Skin of body (tissue), 2 donors: Measurements from ENCODE around the gene DCST2. TPM values are rescaled to one million over a fixed set of nuclear protein-coding genes. Genes with fewer than 3 reads are reported as not detected.
"Not testable (repeated sequence)": the region's sequence is repeated elsewhere in the genome, so short reads cannot be mapped to it uniquely, and the experiment has no call there.

Experiments used
- DNase-seq: peaks from one replicate; lab custom pipeline; 2025; lab: John Stamatoyannopoulos, UW
- total RNA-seq: library from RNA; depleted of rRNA; stranded (reverse); fragments of >200 nt; gene quantifications from one replicate; pipeline ENCODE4 v1.2.3, GENCODE V29; 2014

DCST2 gene
- total RNA-seq, 1 donor from 2014 or later = 0.49 TPM

- peak; percentile 71 for DNase-seq
Observed at GRCh38 chr1:154998818-154999570, 34.6 kb downstream of the DCST2 start.

DNA sequence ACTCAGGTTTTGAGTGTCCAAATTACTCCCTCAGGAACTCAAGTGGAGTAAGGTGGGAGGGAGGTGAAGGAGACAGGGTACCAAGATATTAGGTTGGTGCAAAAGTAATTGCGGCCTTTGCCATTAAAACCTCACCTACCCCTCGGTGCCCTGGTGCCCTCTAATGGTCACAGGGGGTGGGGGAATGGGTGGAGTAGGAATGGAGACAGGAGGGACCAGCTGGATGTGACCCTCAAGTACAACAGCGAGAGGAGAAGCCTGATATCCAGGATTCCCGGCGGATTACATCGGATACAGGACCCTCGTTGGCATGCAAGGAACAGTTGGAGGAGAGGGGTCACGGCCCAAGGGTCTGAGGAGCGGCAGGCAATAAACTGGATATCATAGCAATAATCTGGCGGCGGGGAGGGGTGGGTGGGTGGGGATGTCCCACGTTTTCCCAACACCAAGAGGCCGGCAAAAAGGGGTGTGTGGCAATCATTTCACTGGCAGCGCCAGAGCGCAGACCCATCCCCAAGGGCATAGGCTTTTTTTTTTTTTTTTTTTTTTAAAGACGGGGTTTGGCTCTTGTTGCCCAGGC, 35.3 kb downstream of the DCST2 start:
- DNase-seq = no peak

DNA sequence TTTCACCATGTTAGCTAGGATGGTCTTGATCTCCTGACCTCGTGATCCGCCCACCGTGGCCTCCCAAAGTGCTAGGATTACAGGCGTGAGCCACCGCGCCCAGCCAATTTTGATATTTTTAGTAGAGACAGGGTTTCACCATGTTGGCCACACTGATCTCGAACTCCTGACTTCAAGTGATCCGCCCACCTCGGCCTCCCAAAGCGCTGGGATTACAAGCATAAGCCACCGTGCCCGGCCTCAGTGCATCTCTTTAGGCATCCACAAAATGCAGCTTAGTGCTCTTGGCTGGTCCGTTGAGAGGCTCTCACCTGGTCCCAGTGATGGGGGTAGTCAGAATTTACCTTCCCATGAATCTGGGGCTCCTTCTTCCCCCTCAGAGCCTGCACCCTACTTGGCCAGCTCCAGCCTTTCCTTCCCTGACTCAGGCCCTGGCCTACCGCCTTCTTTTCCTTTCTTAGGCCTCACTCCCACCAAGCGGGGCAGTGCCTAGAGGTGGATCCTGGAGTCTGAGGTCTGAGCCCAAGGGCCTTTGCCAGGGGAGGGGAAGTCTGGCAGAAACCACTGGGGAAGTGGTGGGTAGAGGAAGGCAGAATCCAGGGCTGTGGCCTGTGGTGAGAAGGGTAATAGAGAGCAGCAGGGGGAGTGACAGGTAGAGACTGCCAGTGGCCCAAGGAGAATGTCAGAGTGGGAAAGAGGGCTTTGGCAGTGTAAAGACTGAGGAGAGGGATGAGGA, 36.4 kb downstream of the DCST2 start:
- DNase-seq = no peak

DNA sequence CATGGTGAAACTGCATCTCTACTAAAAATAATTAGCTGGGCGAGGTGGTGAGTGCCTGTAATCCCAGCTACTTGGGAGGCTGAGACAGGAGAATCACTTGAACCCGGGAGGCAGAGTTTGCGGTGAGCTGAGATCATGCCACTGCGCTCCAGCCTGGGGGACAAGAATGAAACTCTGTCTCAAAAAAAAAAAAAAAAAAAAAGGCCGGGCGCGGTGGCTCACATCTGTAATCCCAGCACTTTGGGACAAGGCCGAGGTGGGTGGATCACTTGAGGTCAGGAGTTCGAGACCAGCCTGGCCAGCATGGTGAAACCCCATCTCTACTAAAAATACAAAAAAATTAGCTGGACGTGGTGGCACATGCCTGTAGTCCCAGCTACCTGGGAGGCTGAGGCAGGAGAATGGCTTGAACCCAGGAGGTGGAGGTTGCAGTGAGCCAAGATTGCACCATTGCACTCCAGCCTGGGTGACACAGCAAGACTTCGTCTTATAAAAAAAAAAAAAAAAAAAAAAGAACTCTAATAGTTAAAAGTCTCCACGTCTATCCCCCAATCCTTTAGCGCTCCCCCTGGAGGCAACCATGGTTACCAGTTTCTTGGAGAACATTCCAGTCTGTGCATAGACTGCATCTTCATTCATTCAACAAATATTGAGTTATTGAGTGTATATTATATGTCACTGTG, 38.1 kb downstream of the DCST2 start:
- DNase-seq = peak; percentile 32

DNA sequence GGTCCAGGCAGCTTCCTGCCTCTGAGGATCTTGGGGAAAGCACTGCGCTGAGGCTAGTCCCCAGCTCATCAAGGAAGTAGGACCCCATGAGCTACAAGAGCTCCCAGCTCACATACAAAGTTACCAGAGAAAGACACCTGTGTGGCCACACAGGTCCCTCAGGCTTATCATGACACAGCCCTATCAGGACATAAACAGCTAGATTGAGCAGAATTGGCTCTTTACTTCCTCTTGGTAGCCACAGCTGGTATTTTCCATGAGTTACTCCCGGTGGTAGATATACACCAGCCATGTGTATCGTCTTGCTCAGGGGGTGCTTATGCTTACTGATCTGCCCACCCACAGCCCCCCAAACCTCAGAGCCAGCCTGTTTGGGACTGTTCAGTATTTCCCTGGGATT, 39.0 kb downstream of the DCST2 start:
- DNase-seq = no peak

GRCh38 chr1:154994269-154994587, 39.4 kb downstream of the DCST2 start:
- DNase-seq = no peak

DNA sequence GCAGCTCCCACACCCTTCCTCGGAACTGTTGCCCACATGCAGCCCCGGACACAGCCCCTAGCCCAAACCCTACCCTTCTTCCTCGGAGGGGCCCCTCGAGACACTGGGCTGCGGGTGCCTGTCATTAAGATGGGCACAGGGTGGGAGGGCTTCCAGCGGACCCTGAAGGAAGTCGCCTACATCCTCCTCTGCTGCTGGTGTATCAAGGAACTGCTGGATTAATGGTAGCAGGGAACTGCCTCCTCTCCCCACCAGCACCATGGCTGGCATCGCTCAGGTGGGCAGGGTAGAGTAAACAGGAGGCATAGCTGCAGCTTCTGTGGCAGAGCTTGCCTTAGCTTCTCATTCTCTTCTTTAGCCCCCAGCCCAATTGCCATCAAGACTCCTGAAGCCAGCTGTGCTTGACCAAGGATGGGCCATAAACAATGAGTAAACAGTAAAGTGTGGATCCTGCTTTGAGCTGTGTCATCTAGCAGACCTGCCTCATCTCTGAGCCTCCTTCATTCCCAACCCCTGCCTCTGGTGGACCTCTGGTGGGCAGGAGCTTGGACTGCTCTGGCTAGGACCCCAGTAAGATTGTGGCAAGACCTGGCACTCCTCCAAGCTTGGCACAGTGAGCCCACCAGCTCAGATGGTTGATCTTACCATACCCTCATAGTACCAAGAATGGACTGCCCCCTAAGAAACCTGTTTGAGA, 39.9 kb downstream of the DCST2 start, which contains the start of gene LENEP:
LENEP (plus strand) TSS at position 15 of the 697 bp plus-strand sequence; CDS start at position 37, 22 bp downstream.
- DNase-seq = no peak

DNA sequence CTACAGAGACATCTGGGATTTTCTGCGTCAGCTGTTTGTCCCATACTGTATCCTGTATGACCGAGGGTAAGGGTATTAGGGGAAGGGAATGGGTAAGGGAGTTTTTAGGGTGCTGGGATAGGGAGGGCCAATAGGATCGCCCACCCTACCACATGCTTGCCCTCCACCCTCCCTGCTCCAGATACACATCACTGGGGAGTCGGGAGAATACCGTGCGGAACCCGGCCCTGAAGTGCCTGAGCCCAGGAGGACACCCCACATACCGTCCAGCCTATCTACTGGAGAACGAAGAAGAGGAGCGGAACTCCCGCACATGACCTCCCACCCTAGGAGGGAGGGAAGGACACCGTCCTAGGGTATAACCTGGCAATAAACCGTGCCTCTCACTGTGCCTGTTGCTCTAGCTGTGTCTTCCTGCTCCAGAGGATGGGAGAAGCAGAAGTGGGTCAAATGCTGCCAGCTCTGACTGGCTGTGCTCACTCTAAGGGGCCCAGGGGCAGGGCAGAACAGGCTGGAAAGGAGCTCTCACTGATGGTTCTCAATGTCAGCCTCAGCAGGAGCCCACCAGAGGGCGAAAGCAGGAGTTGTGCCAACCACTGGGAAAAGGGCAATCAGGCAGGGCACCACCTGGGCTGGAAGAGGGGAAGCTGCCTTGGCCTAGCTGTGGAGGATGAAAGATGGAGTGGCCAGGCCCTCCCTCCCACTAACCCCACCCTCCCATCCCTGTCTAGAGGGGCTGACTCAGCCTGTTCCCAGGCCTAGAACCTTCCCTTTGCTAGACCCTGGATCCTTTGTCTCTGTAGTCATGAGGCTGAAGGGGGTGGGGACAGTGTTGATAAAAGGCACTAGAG, 40.6 kb downstream of the DCST2 start:
- no peak for DNase-seq

GRCh38 chr1:154990276-154990675, 43.3 kb downstream of the DCST2 start:
- no peak for DNase-seq

GRCh38 chr1:154989195-154989860, 44.3 kb downstream of the DCST2 start:
- no peak for DNase-seq

DNA sequence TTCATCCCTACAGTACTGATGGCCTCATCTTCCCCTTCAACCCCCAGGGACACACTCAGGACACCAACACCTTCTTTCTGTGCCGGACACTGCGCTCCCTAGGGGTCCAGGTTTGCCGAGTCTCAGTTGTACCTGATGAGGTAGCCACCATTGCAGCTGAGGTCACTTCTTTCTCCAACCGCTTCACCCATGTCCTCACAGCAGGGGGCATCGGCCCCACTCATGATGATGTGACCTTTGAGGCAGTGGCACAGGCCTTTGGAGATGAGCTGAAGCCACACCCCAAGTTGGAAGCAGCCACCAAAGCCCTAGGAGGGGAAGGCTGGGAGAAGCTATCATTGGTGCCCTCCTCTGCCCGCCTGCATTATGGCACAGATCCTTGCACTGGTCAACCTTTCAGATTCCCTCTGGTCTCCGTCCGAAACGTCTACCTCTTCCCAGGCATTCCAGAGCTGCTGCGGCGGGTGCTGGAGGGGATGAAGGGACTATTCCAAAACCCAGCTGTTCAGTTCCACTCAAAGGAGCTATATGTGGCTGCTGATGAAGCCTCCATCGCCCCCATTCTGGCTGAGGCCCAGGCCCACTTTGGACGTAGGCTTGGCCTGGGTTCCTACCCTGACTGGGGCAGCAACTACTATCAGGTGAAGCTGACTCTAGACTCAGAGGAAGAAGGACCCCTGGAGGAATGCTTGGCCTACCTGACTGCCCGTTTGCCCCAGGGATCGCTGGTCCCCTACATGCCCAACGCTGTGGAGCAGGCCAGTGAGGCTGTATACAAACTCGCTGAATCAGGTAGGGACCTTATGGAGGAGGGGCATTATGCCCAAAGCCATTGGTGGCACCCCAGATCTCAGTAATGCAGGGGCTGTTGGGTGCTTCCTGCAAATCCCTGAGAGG, 45.3 kb downstream of the DCST2 start:
- no peak for DNase-seq

DNA sequence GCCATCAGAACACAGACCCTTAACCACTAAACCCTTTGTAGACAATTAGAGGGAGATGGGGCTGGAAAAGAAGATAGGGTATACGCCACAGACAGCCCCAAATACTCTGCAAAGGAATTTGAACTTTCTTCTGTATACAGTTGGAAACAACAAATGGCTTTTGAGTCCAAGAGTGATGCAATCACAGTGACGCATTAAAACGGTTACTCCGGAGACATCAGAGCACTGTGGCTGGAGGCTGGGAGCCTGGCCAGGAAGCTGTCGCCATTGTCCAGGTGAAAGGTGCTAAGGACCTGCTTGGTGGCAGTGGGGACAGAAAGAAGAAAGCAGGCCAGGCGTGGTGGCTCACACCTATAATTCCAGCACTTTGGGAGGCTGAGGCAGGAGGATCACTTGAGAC, 46.3 kb downstream of the DCST2 start:
- DNase-seq = no peak

GRCh38 chr1:154986736-154987135, 46.8 kb downstream of the DCST2 start:
- not testable (repeated sequence) for DNase-seq

DNA sequence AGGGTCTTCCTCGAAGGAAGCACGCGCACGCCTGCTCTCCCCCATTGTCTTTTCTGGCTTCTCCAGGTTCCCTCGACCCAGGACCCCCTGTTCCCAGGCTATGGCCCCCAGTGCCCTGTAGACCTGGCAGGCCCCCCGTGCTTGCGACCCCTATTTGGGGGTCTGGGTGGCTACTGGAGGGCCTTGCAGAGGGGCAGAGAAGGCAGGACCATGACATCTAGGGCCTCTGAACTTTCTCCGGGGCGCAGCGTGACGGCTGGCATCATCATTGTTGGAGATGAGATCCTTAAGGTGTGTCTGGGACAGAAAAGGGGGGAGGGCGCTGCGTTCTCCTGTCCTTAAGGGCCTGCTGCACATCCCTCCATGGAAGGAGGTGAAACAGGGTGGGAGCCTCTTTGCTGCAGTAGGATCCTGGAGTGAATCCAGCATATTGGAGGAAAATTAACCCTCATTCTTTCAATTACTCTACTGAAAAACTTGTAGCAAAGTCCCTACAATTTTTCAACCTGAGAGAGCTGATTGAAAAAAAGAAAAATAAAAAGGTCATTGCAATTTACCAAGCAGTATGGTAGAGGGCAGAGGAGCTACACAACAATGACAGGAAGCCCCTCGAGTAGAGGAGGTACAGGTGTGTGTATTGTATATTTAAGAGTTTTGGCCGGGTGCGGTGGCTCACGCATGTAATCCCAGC, 49.7 kb downstream of the DCST2 start:
- no peak for DNase-seq

GRCh38 chr1:154982897-154983648, 50.5 kb downstream of the DCST2 start, which contains the start of gene FLAD1:
Gene FLAD1 (plus strand): TSS chr1:154983344. CDS start chr1:154983695, 351 bp downstream.
- peak; percentile 100 for DNase-seq

GRCh38 chr1:154982341-154982740, 51.2 kb downstream of the DCST2 start:
- no peak for DNase-seq

GRCh38 chr1:154978360-154978759, 55.2 kb downstream of the DCST2 start:
- DNase-seq = no peak
